GM18498 (cell line): Measurements from ENCODE around the gene WDR17.

ENCODE experiments used
- ATAC-seq: cut with Tn5 transposase; IDR thresholded peaks from one replicate; pipeline ENCODE4 v1.9.1; 2021; ENCODE audit warnings: mild to moderate bottlenecking, moderate library complexity; ENCODE audit not compliant: unreplicated experiment

WDR17 gene

GRCh38 chr4:176065435-176066291 lies at the start of gene WDR17:
Gene WDR17, plus strand, starts transcription at chr4:176065841. Its CDS starts 45,740 bp downstream, at chr4:176111581.
- ATAC-seq: peak; percentile 100

GRCh38 chr4:176016601-176017000 lies 49.0 kb upstream of the WDR17 start:
- no peak for ATAC-seq

- no peak for ATAC-seq
These were observed 45.1 kb upstream of the WDR17 start for GRCh38 chr4:176020481-176021085.

- ATAC-seq: no peak
These were observed 35.2 kb upstream of the WDR17 start for GRCh38 chr4:176030391-176030790.

GRCh38 chr4:176031922-176032321 lies 33.7 kb upstream of the WDR17 start:
- no peak for ATAC-seq

- ATAC-seq: no peak
These were observed 33.2 kb upstream of the WDR17 start for GRCh38 chr4:176032454-176032853.

GRCh38 chr4:176034499-176034898 lies 31.1 kb upstream of the WDR17 start:
- ATAC-seq: no peak

GRCh38 chr4:176034936-176035335 lies 30.7 kb upstream of the WDR17 start:
- no peak for ATAC-seq

GRCh38 chr4:176036585-176037205 lies 28.9 kb upstream of the WDR17 start:
- peak; percentile 75 for ATAC-seq

- ATAC-seq: no peak
These were observed 26.9 kb upstream of the WDR17 start for GRCh38 chr4:176038789-176039188.

GRCh38 chr4:176042195-176042594 lies 23.4 kb upstream of the WDR17 start:
- ATAC-seq: no peak

- ATAC-seq: no peak
These were observed 21.6 kb upstream of the WDR17 start for GRCh38 chr4:176043838-176044588.

- no peak for ATAC-seq
These were observed 21.1 kb upstream of the WDR17 start for GRCh38 chr4:176044589-176044951.

- no peak for ATAC-seq
These were observed 17.0 kb upstream of the WDR17 start for GRCh38 chr4:176048631-176049030.

- ATAC-seq: peak; percentile 90
These were observed 12.9 kb upstream of the WDR17 start for GRCh38 chr4:176052744-176053143.

- no peak for ATAC-seq
These were observed 11.9 kb upstream of the WDR17 start for GRCh38 chr4:176053785-176054184.

GRCh38 chr4:176054942-176055341 lies 10.7 kb upstream of the WDR17 start:
- no peak for ATAC-seq

GRCh38 chr4:176063718-176064117 lies 1.9 kb upstream of the WDR17 start:
- no peak for ATAC-seq

- no peak for ATAC-seq
These were observed 1.1 kb upstream of the WDR17 start for GRCh38 chr4:176064539-176064938.

- no peak for ATAC-seq
These were observed 1.1 kb downstream of the WDR17 start for GRCh38 chr4:176066757-176067156.

- no peak for ATAC-seq
These were observed 11.9 kb downstream of the WDR17 start for GRCh38 chr4:176077561-176077960.
